HepG2 (cell line): Measurements from ENCODE around the gene OR52E1. TPM values are rescaled to one million over a fixed set of nuclear protein-coding genes. Genes with fewer than 3 reads are reported as not detected.

Experiments used
- ATAC-seq: fragments of 200-7000 bp; cut with Tn5 transposase; 3 replicates; pipeline ENCODE4 v1.9.1; 2020; ENCODE audit warnings: mild to moderate bottlenecking, moderate library complexity
- BruUV-seq: library from RNA; stranded (reverse); fragments of 400-500 nt; replicated peaks from 2 replicates; lab custom pipeline; 2021; lab: Mats Ljungman, UMichigan
- CTCF ChIA-PET: fragments of 300-600 bp; formaldehyde crosslinking; extraction: SDS; loops from one replicate; lab custom pipeline; 2021; ENCODE audit warnings: low total read pairs, inconsistent platforms, low intra/inter-chr PET ratio; lab: Yijun Ruan, JAX
- POLR2A ChIA-PET: fragments of 350-600 bp; sonication (Branson Sonifier 250); formaldehyde crosslinking; loops from one replicate; lab custom pipeline; 2020; ENCODE audit warnings: antibody characterized with exemption, inconsistent platforms; lab: Yijun Ruan, JAX
- DNase-seq: peaks from one replicate; pipeline ENCODE4 v3.0.0-alpha.2; 2015; ENCODE audit warnings: low spot score
- FAIRE-seq: peaks from 3 replicates; lab custom pipeline; 2011; peaks lifted over from hg19 to GRCh38; lab: Jason Lieb, UNC
- H2AFZ ChIP-seq: one replicate; pipeline ENCODE4 v1.6.1; 2011; ENCODE audit warnings: low read length, inconsistent platforms
- H3K27ac ChIP-seq: fragments of 300-600 bp; 3 replicates; pipeline ENCODE4 v1.8.0; 2011; ENCODE audit warnings: mixed run types, mild to moderate bottlenecking, mixed read lengths, low read length, inconsistent platforms; ENCODE audit not compliant: insufficient read depth; ENCODE audit errors: extremely low read length
- H3K27me3 ChIP-seq, 2 experiments: fragments of 200-600 bp in 1 of 2; 2 replicates in 1 of 2; 3 replicates in 1 of 2; pipeline versions ENCODE4 v1.6.0 to v1.8.0; 2011; ENCODE audit warnings: low read length in 2 of 2, mild to moderate bottlenecking in 2 of 2, moderate library complexity in 2 of 2, inconsistent platforms in 1 of 2; ENCODE audit not compliant: insufficient read depth in 2 of 2, control insufficient read depth in 1 of 2
- H3K36me3 ChIP-seq, 2 experiments: fragments of 200-600 bp in 1 of 2; replicated peaks in 1 of 2; 2 replicates in 1 of 2; 3 replicates in 1 of 2; pipeline versions ENCODE4 v1.5.1 to v1.8.0; 2011; ENCODE audit warnings: low read length in 2 of 2, inconsistent platforms in 1 of 2; ENCODE audit not compliant: insufficient read depth in 2 of 2, control insufficient read depth in 1 of 2
- H3K4me1 ChIP-seq: 2 replicates; pipeline ENCODE4 v1.5.1; 2012; ENCODE audit warnings: low read length, inconsistent platforms; ENCODE audit not compliant: insufficient read depth
- H3K4me2 ChIP-seq: 2 replicates; pipeline ENCODE4 v1.6.0; 2011; ENCODE audit warnings: low read depth, low read length, inconsistent platforms
- H3K4me3 ChIP-seq, 3 experiments: fragments of 200-600 bp in 1 of 3; sonication (generic), shearing (Covaris generic) in 1 of 3; replicated peaks in 1 of 3; 2 replicates each; pipeline ENCODE4 v1.5.1; 2011 to 2016; ENCODE audit warnings: low read length in 3 of 3, inconsistent platforms in 2 of 3, low read depth in 2 of 3, mild to moderate bottlenecking in 2 of 3, control low read depth in 1 of 3, mixed read lengths in 1 of 3; ENCODE audit not compliant: insufficient read depth in 1 of 3
- H3K79me2 ChIP-seq: one replicate; pipeline ENCODE4 v1.6.1; 2011; ENCODE audit warnings: low read length, inconsistent platforms; ENCODE audit not compliant: insufficient read depth
- H3K9ac ChIP-seq: 2 replicates; pipeline ENCODE4 v1.6.0; 2011; ENCODE audit warnings: mild to moderate bottlenecking, low read depth, low read length, inconsistent platforms; ENCODE audit not compliant: insufficient read depth
- H3K9me3 ChIP-seq: 2 replicates; pipeline ENCODE4 v1.5.1; 2012; ENCODE audit warnings: mild to moderate bottlenecking, low read length
- H4K20me1 ChIP-seq: 2 replicates; pipeline ENCODE4 v1.6.0; 2011; ENCODE audit warnings: inconsistent platforms, mild to moderate bottlenecking, low read length, moderate library complexity; ENCODE audit not compliant: insufficient read depth
- ATF7 ChIP-seq, 2 experiments: fragments of 450-650 bp in 1 of 2; sonication (generic) in 1 of 2; formaldehyde crosslinking in 1 of 2; IDR thresholded peaks; 2 replicates each; pipeline versions ENCODE4 v1.4.0 to v1.6.1; 2016 to 2020; ENCODE audit warnings: antibody characterized with exemption in 1 of 2, mild to moderate bottlenecking in 1 of 2, missing genetic modification reagents in 1 of 2
- CCAR2 ChIP-seq: fragments of 200-400 bp; formaldehyde crosslinking; optimal IDR thresholded peaks from 2 replicates; pipeline ENCODE3; 2018; ENCODE audit warnings: low read depth, mild to moderate bottlenecking, low read length, moderate library complexity
- CHCHD3 ChIP-seq: sonication (generic); formaldehyde crosslinking; IDR thresholded peaks from 2 replicates; pipeline ENCODE4 v1.8.0; 2022; ENCODE audit warnings: mild to moderate bottlenecking, missing genetic modification reagents, moderate library complexity
- CREB1 ChIP-seq, 2 experiments: fragments of 450-650 bp in 1 of 2; IDR thresholded peaks; 2 replicates each; pipeline ENCODE4 v1.6.1; 2016 to 2017; ENCODE audit warnings: control low read depth in 1 of 2, mild to moderate bottlenecking in 1 of 2, missing compliant biosample characterization in 1 of 2, missing genetic modification characterization in 1 of 2
- MAFF ChIP-seq: IDR thresholded peaks from 2 replicates; pipeline ENCODE4 v1.6.1; 2011; ENCODE audit warnings: low read depth, low read length, improper control_type of control experiment
- MAFK ChIP-seq, 2 experiments: IDR thresholded peaks in 1 of 2; conservative IDR thresholded peaks in 1 of 2; 2 replicates each; pipeline ENCODE4 v1.6.1; 2011; ENCODE audit warnings: improper control_type of control experiment in 2 of 2, low read length in 2 of 2
- MLX ChIP-seq: IDR thresholded peaks from 2 replicates; pipeline ENCODE4 v1.6.1; 2016
- NR0B2 ChIP-seq: sonication (generic); formaldehyde crosslinking; IDR thresholded peaks from 2 replicates; pipeline ENCODE4 v1.4.0; 2020; ENCODE audit warnings: mild to moderate bottlenecking, missing genetic modification reagents
- PPARG ChIP-seq: conservative IDR thresholded peaks from 2 replicates; pipeline ENCODE4 v1.6.1; 2016; ENCODE audit warnings: missing biosample characterization, missing genetic modification reagents
- RBM39 ChIP-seq: fragments of 200-400 bp; formaldehyde crosslinking; IDR thresholded peaks from one replicate; pipeline ENCODE4 v1.6.1; 2018; ENCODE audit warnings: antibody characterized with exemption, mild to moderate bottlenecking, low read depth, low read length; ENCODE audit not compliant: poor library complexity, severe bottlenecking
- ZSCAN22 ChIP-seq: sonication (generic); formaldehyde crosslinking; IDR thresholded peaks from 2 replicates; pipeline ENCODE4 v1.4.0; 2020; ENCODE audit warnings: mild to moderate bottlenecking, missing genetic modification reagents
- WGBS: methylation state at CpG from one replicate; pipeline ENCODE4 v1.1.6; 2017; ENCODE audit warnings: low lambda C conversion rate; 5-methylcytosine and 5-hydroxymethylcytosine counted together
- in situ Hi-C: cut with HindIII; loops from 2 replicates; pipeline ENCODE4 v1.10.0; 2017; ENCODE audit warnings: low pct_unique_long_range_greater_than_20kb; ENCODE audit not compliant: extremely low pct_ligation_motif_present
- intact Hi-C: fragments of 100-400 bp; cut with micrococcal nuclease; formaldehyde crosslinking; loops from one replicate; pipeline ENCODE4 v1.10.0; 2022; ENCODE audit not compliant: unreplicated experiment
- polyA plus RNA-seq, 8 experiments: library from polyadenylated mRNA; depleted of rRNA in 3 of 8; stranded (reverse) in 7 of 8; unstranded in 1 of 8; fragments of >200 nt; fragmentation: Illumina TruSeq in 4 of 8; extraction: Trizol in 4 of 8; gene quantifications; 2 replicates each; pipeline versions ENCODE4 v1.2.1 to v1.2.3, GENCODE V29; 2011 to 2016; ENCODE audit warnings: low read depth in 4 of 8, missing spikeins in 1 of 8, mixed read lengths in 1 of 8; ENCODE audit not compliant: insufficient read depth in 1 of 8
- total RNA-seq, 5 experiments: library from RNA; depleted of rRNA; stranded (reverse); fragments of >200 nt; fragmentation: Illumina TruSeq; extraction: Trizol; gene quantifications; 2 replicates each; pipeline ENCODE4 v1.2.3, GENCODE V29; 2016; ENCODE audit warnings: low read depth in 1 of 5

Gene OR52E1
- total and polyA plus RNA-seq, 2 of the 13 experiments (the other 11 are each of a cell fraction or from before 2014, with no cell fraction given): not detected

- no peak overlapping the region for H3K9ac ChIP-seq
- no peaks in the 10 kb centered on the region for H3K27me3 ChIP-seq
- intact Hi-C loops (no loop called here), in situ Hi-C loops (no loop called here)
- DNase-seq (no peak), FAIRE-seq (no peak), ATAC-seq (no peak)
- no peaks in the 10 kb centered on the region for H3K79me2 ChIP-seq
- H3K4me1 ChIP-seq: no peaks in the 10 kb centered on the region
- no TSS peak for BruUV-seq
- WGBS: 2% methylated on average over 2 of the region's 2 CpGs
- no peak overlapping the region for H3K4me3 ChIP-seq
- TF ChIP-seq PPARG (CRISPR knock-in tag) (no peak), ATF7 (IDR thresholded peaks at IDR 0.05) (peak; percentile 49; the same call in 1 of the 2 replicates), ATF7 (CRISPR knock-in tag; IDR thresholded peaks at IDR 0.05) (no peak), NR0B2 (CRISPR knock-in tag) (no peak), MLX (no peak), RBM39 (no peak), MAFK (conservative IDR thresholded peaks at IDR 0.05 in 1 of 2, IDR thresholded peaks at IDR 0.05 in 1 of 2; ENCODE audit: low read length in 2 of 2) (peak; percentile 2 to 64; a peak in 2 of 4 replicates), CREB1 (IDR thresholded peaks at IDR 0.05) (peak; percentile 7; the same call in 1 of the 2 replicates), CREB1 (CRISPR knock-in tag; IDR thresholded peaks at IDR 0.05) (no peak), ZSCAN22 (CRISPR knock-in tag) (no peak), CHCHD3 (CRISPR knock-in tag) (no peak), CCAR2 (no peak), MAFF (peak; percentile 52; the same call in 1 of the 2 replicates)
- H2AFZ ChIP-seq: no peak overlapping the region
- no peaks in the 10 kb centered on the region for H3K9me3 ChIP-seq
- H3K4me2 ChIP-seq: no peak overlapping the region
- H4K20me1 ChIP-seq: no peaks in the 10 kb centered on the region
- CTCF ChIA-PET: no interaction called here
- no peak overlapping the region for H3K27ac ChIP-seq
- H3K36me3 ChIP-seq: no peaks in the 10 kb centered on the region
- POLR2A ChIA-PET: no interaction called here
These were observed 26.6 kb downstream of the OR52E1 start for GRCh38 chr11:5096011-5096410.
